ENCODE data around the gene RABL6. TPM values are rescaled to one million over a fixed set of nuclear protein-coding genes. Genes with fewer than 3 reads are reported as not detected.
A peak's percentile ranks its signal among the peaks of the same experiment; 100 is the strongest.
"Not testable (repeated sequence)": the region's sequence is repeated elsewhere in the genome, so short reads cannot be mapped to it uniquely, and the experiment has no call there.

Gene RABL6
- total RNA-seq = 109 and 114 TPM in 2 replicates

- peak; percentile 82 for DNase-seq (ENCODE audit: low spot score)
- peaks cover 20% of the 10 kb centered on the region for H3K36me3 Mint-ChIP-seq (ENCODE audit: low read depth)
- peak within 1 kb of the TSS; percentile 85 for H3K4me3 Mint-ChIP-seq
- H3K9me3 Mint-ChIP-seq = no peaks in the 10 kb centered on the region
- peak within 1 kb of the TSS; percentile 90 for H3K27ac Mint-ChIP-seq
- H3K27me3 Mint-ChIP-seq (ENCODE audit: insufficient read depth) = peaks cover 4% of the 10 kb centered on the region
- intact Hi-C loops (cut with micrococcal nuclease) = loop anchor here (1.0 to 10.0 kb wide), 7 partner anchors 17 to 647 kb away; partner anchors contain the start of genes AJM1, FBXW5, NSMF and PAXX
- H3K4me1 Mint-ChIP-seq (ENCODE audit: low read depth) = peaks cover 28% of the 10 kb centered on the region
Observed at GRCh38 chr9:136807281-136808074, at the start of gene RABL6. TSS of gene RABL6 (plus strand) at chr9:136807948. CDS start at chr9:136808197, 249 bp downstream.

- Mint-ChIP-seq H3K27ac (no peak overlapping the region), H3K9me3 (no peaks in the 10 kb centered on the region), H3K36me3 (ENCODE audit: low read depth) (no peaks in the 10 kb centered on the region), H3K4me1 (ENCODE audit: low read depth) (no peaks in the 10 kb centered on the region), H3K4me3 (no peak overlapping the region), H3K27me3 (ENCODE audit: insufficient read depth) (no peaks in the 10 kb centered on the region)
- intact Hi-C loops (cut with micrococcal nuclease) = no loop called here
- no peak for DNase-seq (ENCODE audit: low spot score)
Observed at GRCh38 chr9:136759001-136759400, 48.7 kb upstream of the RABL6 start.

GRCh38 chr9:136759436-136760325 is 48.1 kb upstream of the RABL6 start:
- H3K4me1 Mint-ChIP-seq (ENCODE audit: low read depth) = no peaks in the 10 kb centered on the region
- DNase-seq (ENCODE audit: low spot score) = no peak
- no peaks in the 10 kb centered on the region for H3K27me3 Mint-ChIP-seq (ENCODE audit: insufficient read depth)
- H3K4me3 Mint-ChIP-seq = no peak overlapping the region
- no peaks in the 10 kb centered on the region for H3K36me3 Mint-ChIP-seq (ENCODE audit: low read depth)
- intact Hi-C loops (cut with micrococcal nuclease) = no loop called here
- no peaks in the 10 kb centered on the region for H3K9me3 Mint-ChIP-seq
- H3K27ac Mint-ChIP-seq = no peak overlapping the region

- no peaks in the 10 kb centered on the region for H3K4me1 Mint-ChIP-seq (ENCODE audit: low read depth)
- H3K36me3 Mint-ChIP-seq (ENCODE audit: low read depth) = no peaks in the 10 kb centered on the region
- no peak overlapping the region for H3K4me3 Mint-ChIP-seq
- H3K27ac Mint-ChIP-seq = no peak overlapping the region
- no peaks in the 10 kb centered on the region for H3K27me3 Mint-ChIP-seq (ENCODE audit: insufficient read depth)
- intact Hi-C loops (cut with micrococcal nuclease) = no loop called here
- DNase-seq (ENCODE audit: low spot score) = no peak
- H3K9me3 Mint-ChIP-seq = no peaks in the 10 kb centered on the region
Observed at GRCh38 chr9:136760424-136760823, 47.3 kb upstream of the RABL6 start.

GRCh38 chr9:136760834-136761544 is 46.8 kb upstream of the RABL6 start:
- H3K9me3 Mint-ChIP-seq; H3K36me3 Mint-ChIP-seq (ENCODE audit: low read depth); intact Hi-C loops (cut with micrococcal nuclease); H3K27ac Mint-ChIP-seq; DNase-seq (ENCODE audit: low spot score); H3K27me3 Mint-ChIP-seq (ENCODE audit: insufficient read depth); H3K4me1 Mint-ChIP-seq (ENCODE audit: low read depth); H3K4me3 Mint-ChIP-seq: not testable (repeated sequence)

- no peaks in the 10 kb centered on the region for H3K9me3 Mint-ChIP-seq
Observed at GRCh38 chr9:136761545-136761981, 46.2 kb upstream of the RABL6 start.

GRCh38 chr9:136762221-136762691 is 45.5 kb upstream of the RABL6 start:
- no peak for DNase-seq (ENCODE audit: low spot score)
- Mint-ChIP-seq H3K36me3 (ENCODE audit: low read depth) (no peaks in the 10 kb centered on the region), H3K27ac (no peak overlapping the region), H3K4me3 (no peak overlapping the region), H3K9me3 (no peaks in the 10 kb centered on the region), H3K4me1 (ENCODE audit: low read depth) (no peaks in the 10 kb centered on the region), H3K27me3 (ENCODE audit: insufficient read depth) (peaks cover 2% of the 10 kb centered on the region)
- intact Hi-C loops (cut with micrococcal nuclease) = no loop called here

More at GRCh38 chr9:136761545-136761981, 46.2 kb upstream of the RABL6 start:
- Mint-ChIP-seq H3K4me3 (no peak overlapping the region), H3K4me1 (ENCODE audit: low read depth) (no peaks in the 10 kb centered on the region), H3K27me3 (ENCODE audit: insufficient read depth) (no peaks in the 10 kb centered on the region), H3K36me3 (ENCODE audit: low read depth) (no peaks in the 10 kb centered on the region), H3K27ac (no peak overlapping the region)
- no peak for DNase-seq (ENCODE audit: low spot score)
- intact Hi-C loops (cut with micrococcal nuclease) = no loop called here

- Mint-ChIP-seq H3K9me3 (no peaks in the 10 kb centered on the region), H3K36me3 (ENCODE audit: low read depth) (no peaks in the 10 kb centered on the region), H3K4me1 (ENCODE audit: low read depth) (no peaks in the 10 kb centered on the region), H3K27me3 (ENCODE audit: insufficient read depth) (peaks cover 6% of the 10 kb centered on the region), H3K27ac (no peak overlapping the region), H3K4me3 (no peak overlapping the region)
- intact Hi-C loops (cut with micrococcal nuclease) = no loop called here
- no peak for DNase-seq (ENCODE audit: low spot score)
Observed at GRCh38 chr9:136762915-136763648, 44.7 kb upstream of the RABL6 start.

GRCh38 chr9:136763649-136764035 is 44.1 kb upstream of the RABL6 start:
- peaks cover 6% of the 10 kb centered on the region for H3K27me3 Mint-ChIP-seq (ENCODE audit: insufficient read depth)
- no peak overlapping the region for H3K4me3 Mint-ChIP-seq
- intact Hi-C loops (cut with micrococcal nuclease) = no loop called here
- no peaks in the 10 kb centered on the region for H3K9me3 Mint-ChIP-seq
- no peaks in the 10 kb centered on the region for H3K4me1 Mint-ChIP-seq (ENCODE audit: low read depth)
- no peaks in the 10 kb centered on the region for H3K36me3 Mint-ChIP-seq (ENCODE audit: low read depth)
- no peak for DNase-seq (ENCODE audit: low spot score)
- H3K27ac Mint-ChIP-seq = no peak overlapping the region

- Mint-ChIP-seq H3K27ac (no peak within 1 kb of the TSS), H3K27me3 (ENCODE audit: insufficient read depth) (peaks cover 6% of the 10 kb centered on the region), H3K4me1 (ENCODE audit: low read depth) (no peaks in the 10 kb centered on the region), H3K4me3 (no peak within 1 kb of the TSS), H3K9me3 (no peaks in the 10 kb centered on the region), H3K36me3 (ENCODE audit: low read depth) (no peaks in the 10 kb centered on the region)
- no peak for DNase-seq (ENCODE audit: low spot score)
- intact Hi-C loops (cut with micrococcal nuclease) = no loop called here
Observed at GRCh38 chr9:136764301-136764891, 43.4 kb upstream of the RABL6 start, which contains the start of gene LCN15. TSS of gene LCN15 (minus strand) at chr9:136764518. CDS start at chr9:136764488, 30 bp downstream.

GRCh38 chr9:136765041-136765440 is 42.7 kb upstream of the RABL6 start:
- Mint-ChIP-seq H3K27me3 (ENCODE audit: insufficient read depth) (peaks cover 6% of the 10 kb centered on the region), H3K4me3 (no peak overlapping the region), H3K27ac (no peak overlapping the region), H3K9me3 (no peaks in the 10 kb centered on the region), H3K36me3 (ENCODE audit: low read depth) (no peaks in the 10 kb centered on the region), H3K4me1 (ENCODE audit: low read depth) (no peaks in the 10 kb centered on the region)
- intact Hi-C loops (cut with micrococcal nuclease) = no loop called here
- DNase-seq (ENCODE audit: low spot score) = no peak
